IMR-90 (cell line): ENCODE data around the gene CCDC33. TPM values are rescaled to one million over a fixed set of nuclear protein-coding genes. Genes with fewer than 3 reads are reported as not detected.

ENCODE experiments used
- ATAC-seq: fragments of 200-7000 bp; cut with Tn5 transposase; 2 replicates; pipeline ENCODE4 v1.9.1; 2020; ENCODE audit warnings: low read depth, mild to moderate bottlenecking, moderate library complexity
- BruUV-seq: library from RNA; stranded (reverse); fragments of 400-500 nt; replicated peaks from 2 replicates; lab custom pipeline; 2021; lab: Mats Ljungman, UMichigan
- CTCF ChIA-PET: fragments of 300-600 bp; formaldehyde crosslinking; extraction: SDS; loops from one replicate; lab custom pipeline; 2021; ENCODE audit warnings: antibody characterized with exemption; lab: Yijun Ruan, JAX
- POLR2A ChIA-PET: fragments of 300-600 bp; sonication (Branson Sonifier 250); formaldehyde crosslinking; loops from one replicate; lab custom pipeline; 2022; ENCODE audit warnings: antibody characterized with exemption; ENCODE audit not compliant: unreplicated experiment; lab: Charles Lee
- DNase-seq: peaks from one replicate; pipeline ENCODE4 v3.0.0; 2013
- H2AFZ ChIP-seq: replicated peaks from 2 replicates; pipeline ENCODE3; 2013; ENCODE audit warnings: low read length, mild to moderate bottlenecking; ENCODE audit not compliant: poor library complexity
- H2AK5ac ChIP-seq: 2 replicates; pipeline ENCODE4 v1.6.1; 2013; ENCODE audit warnings: low read depth, low read length, inconsistent platforms
- H2AK9ac ChIP-seq: replicated peaks from 2 replicates; pipeline ENCODE3; 2013; ENCODE audit warnings: mild to moderate bottlenecking, low read depth, low read length, moderate library complexity; ENCODE audit not compliant: poor library complexity
- H2BK120ac ChIP-seq: 2 replicates; pipeline ENCODE4 v1.6.1; 2013; ENCODE audit warnings: low read depth, low read length, inconsistent platforms
- H2BK15ac ChIP-seq: 3 replicates; pipeline ENCODE4 v1.6.1; 2013; ENCODE audit warnings: low read depth, low read length, inconsistent platforms
- H2BK20ac ChIP-seq: 2 replicates; pipeline ENCODE4 v1.6.1; 2013; ENCODE audit warnings: low read depth, mild to moderate bottlenecking, inconsistent platforms, low read length, moderate library complexity
- H2BK5ac ChIP-seq: 2 replicates; pipeline ENCODE4 v1.6.1; 2013; ENCODE audit warnings: mild to moderate bottlenecking, low read depth, low read length, inconsistent platforms; ENCODE audit not compliant: poor library complexity, severe bottlenecking
- H3K14ac ChIP-seq: replicated peaks from 2 replicates; pipeline ENCODE4 v1.6.1; 2013; ENCODE audit warnings: low read depth, low read length, inconsistent platforms
- H3K18ac ChIP-seq: 2 replicates; pipeline ENCODE4 v1.6.1; 2013; ENCODE audit warnings: low read depth, low read length, control low read depth
- H3K23ac ChIP-seq: 2 replicates; pipeline ENCODE4 v1.6.1; 2013; ENCODE audit warnings: low read depth, low read length, inconsistent platforms
- H3K27ac ChIP-seq: 2 replicates; pipeline ENCODE4 v1.5.1; 2013; ENCODE audit warnings: mild to moderate bottlenecking, control low read depth, low read length; ENCODE audit not compliant: insufficient read depth
- H3K27me3 ChIP-seq: 2 replicates; pipeline ENCODE4 v1.6.1; 2013; ENCODE audit warnings: low read length; ENCODE audit not compliant: control insufficient read depth, insufficient read depth
- H3K36me3 ChIP-seq: 2 replicates; pipeline ENCODE4 v1.6.1; 2013; ENCODE audit warnings: low read length, mixed read lengths; ENCODE audit not compliant: control insufficient read depth, insufficient read depth
- H3K4ac ChIP-seq: 2 replicates; pipeline ENCODE4 v1.6.1; 2013; ENCODE audit warnings: low read depth, low read length, inconsistent platforms
- H3K4me1 ChIP-seq: 2 replicates; pipeline ENCODE4 v1.6.1; 2013; ENCODE audit warnings: low read length, mixed read lengths; ENCODE audit not compliant: control insufficient read depth, insufficient read depth
- H3K4me2 ChIP-seq: 2 replicates; pipeline ENCODE4 v1.6.1; 2013; ENCODE audit warnings: low read depth, mild to moderate bottlenecking, control low read depth, low read length, moderate library complexity
- H3K4me3 ChIP-seq: 2 replicates; pipeline ENCODE4 v1.5.1; 2013; ENCODE audit warnings: low read depth, mild to moderate bottlenecking, control low read depth, low read length, moderate library complexity; ENCODE audit not compliant: insufficient read depth
- H3K56ac ChIP-seq: 2 replicates; pipeline ENCODE4 v1.6.1; 2013; ENCODE audit warnings: low read length, inconsistent platforms; ENCODE audit not compliant: insufficient read depth; ENCODE audit errors: extremely low read depth
- H3K79me1 ChIP-seq, 2 experiments: 2 replicates each; pipeline ENCODE4 v1.6.1; 2013; ENCODE audit warnings: low read length in 2 of 2, inconsistent platforms in 1 of 2, low read depth in 1 of 2
- H3K9ac ChIP-seq: 2 replicates; pipeline ENCODE4 v1.6.1; 2013; ENCODE audit warnings: low read depth, low read length, control low read depth
- H3K9me1 ChIP-seq: 2 replicates; pipeline ENCODE4 v1.6.1; 2013; ENCODE audit warnings: low read length, inconsistent platforms; ENCODE audit not compliant: insufficient read depth
- H3K9me3 ChIP-seq: 2 replicates; pipeline ENCODE4 v1.6.1; 2013; ENCODE audit warnings: low read length; ENCODE audit not compliant: control insufficient read depth, insufficient read depth
- H4K20me1 ChIP-seq: 2 replicates; pipeline ENCODE4 v1.6.1; 2013; ENCODE audit warnings: low read length, inconsistent platforms; ENCODE audit not compliant: insufficient read depth
- H4K5ac ChIP-seq: 2 replicates; pipeline ENCODE4 v1.6.1; 2013; ENCODE audit warnings: mild to moderate bottlenecking, low read depth, low read length, control low read depth
- H4K8ac ChIP-seq, 2 experiments: 2 replicates each; pipeline ENCODE4 v1.6.1; 2013; ENCODE audit warnings: low read depth in 2 of 2, low read length in 2 of 2, control low read depth in 1 of 2, inconsistent platforms in 1 of 2
- H4K91ac ChIP-seq: 2 replicates; pipeline ENCODE4 v1.6.1; 2013; ENCODE audit warnings: low read depth, low read length, inconsistent platforms; ENCODE audit not compliant: insufficient read depth
- BHLHE40 ChIP-seq: fragments of 150-350 bp; IDR thresholded peaks from 2 replicates; pipeline ENCODE4 v1.6.1; 2016; ENCODE audit warnings: mild to moderate bottlenecking, low read depth, low read length
- CEBPB ChIP-seq: IDR thresholded peaks from 2 replicates; pipeline ENCODE4 v1.6.1; 2012; ENCODE audit warnings: low read depth, low read length, improper control_type of control experiment
- CHD1 ChIP-seq: IDR thresholded peaks from 2 replicates; pipeline ENCODE4 v1.6.1; 2012; ENCODE audit warnings: low read depth, low read length, improper control_type of control experiment
- CTCF ChIP-seq: conservative IDR thresholded peaks from 2 replicates; pipeline ENCODE4 v1.5.1; 2012; ENCODE audit warnings: mild to moderate bottlenecking, low read depth, low read length, improper control_type of control experiment
- ELK1 ChIP-seq: fragments of 150-350 bp; IDR thresholded peaks from 2 replicates; pipeline ENCODE4 v1.6.1; 2016; ENCODE audit warnings: low read depth, mild to moderate bottlenecking, low read length, moderate library complexity, borderline replicate concordance
- FOS ChIP-seq: fragments of 150-350 bp; IDR thresholded peaks from 2 replicates; pipeline ENCODE4 v1.6.1; 2016; ENCODE audit warnings: low read depth, low read length
- MAFK ChIP-seq: IDR thresholded peaks from 2 replicates; pipeline ENCODE4 v1.6.1; 2012; ENCODE audit warnings: low read depth, low read length, improper control_type of control experiment
- MAZ ChIP-seq: IDR thresholded peaks from 2 replicates; pipeline ENCODE4 v1.6.1; 2012; ENCODE audit warnings: low read depth, mild to moderate bottlenecking, low read length, improper control_type of control experiment, moderate library complexity, borderline replicate concordance
- MXI1 ChIP-seq: IDR thresholded peaks from 2 replicates; pipeline ENCODE4 v1.6.1; 2012; ENCODE audit warnings: low read depth, mild to moderate bottlenecking, low read length, moderate library complexity, borderline replicate concordance
- NFE2L2 ChIP-seq: fragments of 150-350 bp; IDR thresholded peaks from 2 replicates; pipeline ENCODE4 v1.6.1; 2016; ENCODE audit warnings: low read depth, mild to moderate bottlenecking, low read length
- POLR2A ChIP-seq: IDR thresholded peaks from 2 replicates; pipeline ENCODE4 v1.6.1; 2012; ENCODE audit warnings: mild to moderate bottlenecking, low read depth, low read length
- RAD21 ChIP-seq: IDR thresholded peaks from 2 replicates; pipeline ENCODE4 v1.6.1; 2012; ENCODE audit warnings: low read length, improper control_type of control experiment
- RCOR1 ChIP-seq: IDR thresholded peaks from 2 replicates; pipeline ENCODE4 v1.6.1; 2012; ENCODE audit warnings: mild to moderate bottlenecking, low read length, improper control_type of control experiment; ENCODE audit not compliant: insufficient replicate concordance
- RFX5 ChIP-seq: IDR thresholded peaks from 2 replicates; pipeline ENCODE4 v1.8.0; 2012; ENCODE audit warnings: low read depth, mild to moderate bottlenecking, low read length, moderate library complexity
- SMC3 ChIP-seq: fragments of 150-350 bp; IDR thresholded peaks from 2 replicates; pipeline ENCODE4 v1.6.1; 2016; ENCODE audit warnings: low read depth, mild to moderate bottlenecking, antibody characterized with exemption, low read length, moderate library complexity
- USF2 ChIP-seq: fragments of 150-350 bp; IDR thresholded peaks from 2 replicates; pipeline ENCODE4 v1.6.1; 2017; ENCODE audit warnings: mild to moderate bottlenecking, antibody characterized with exemption, low read length, low read depth
- WGBS, 2 experiments: methylation state at CpG; one replicate each; pipeline versions ENCODE4 v1.1.5 to v1.1.7; 2013; ENCODE audit warnings: missing lambda C conversion rate in 2 of 2; ENCODE audit not compliant: insufficient read length in 1 of 2; ENCODE audit errors: extremely low coverage in 2 of 2; 5-methylcytosine and 5-hydroxymethylcytosine counted together
- dilution Hi-C: fragments of 300-500 bp; cut with HindIII; formaldehyde crosslinking; loops from one replicate; pipeline ENCODE4 v1.14.3; 2018; ENCODE audit warnings: low sequenced_read_pairs; ENCODE audit not compliant: unreplicated experiment
- in situ Hi-C: fragments of 300-500 bp; cut with MboI; formaldehyde crosslinking; loops from 3 replicates; pipeline ENCODE4 v1.14.3; 2019; ENCODE audit warnings: low sequenced_read_pairs, inconsistent platforms, mixed read lengths
- intact Hi-C: fragments of 100-400 bp; cut with micrococcal nuclease; formaldehyde crosslinking; loops from 2 replicates; pipeline ENCODE4 v1.10.0; 2022
- polyA plus RNA-seq, 3 experiments: library from polyadenylated mRNA; depleted of rRNA; stranded (reverse); fragments of >200 nt; gene quantifications; 2 replicates each; pipeline ENCODE4 v1.2.3, GENCODE V29; 2012; ENCODE audit warnings: low replicate concordance in 1 of 3
- total RNA-seq: library from RNA; depleted of rRNA; stranded (reverse); fragments of >200 nt; gene quantifications from 2 replicates; pipeline ENCODE4 v1.2.3, GENCODE V29; 2012

The CCDC33 gene
- total and polyA plus RNA-seq, 2 of the 4 experiments (the other 2 are of a cell fraction), result not detected

GRCh38 chr15:74316141-74316540 lies 80.0 kb downstream of the CCDC33 start:
- POLR2A ChIA-PET, result no interaction called here
- CTCF ChIA-PET, result no interaction called here
- Histone ChIP-seq H2AK9ac (no peak overlapping the region), H3K4me3 (no peak overlapping the region), H3K56ac (no peak overlapping the region), H3K9me3 (no peaks in the 10 kb centered on the region), H3K23ac (no peak overlapping the region), H2BK5ac (no peak overlapping the region), H3K14ac (no peak overlapping the region), H4K5ac (no peak overlapping the region), H4K91ac (no peak overlapping the region), H3K9me1 (no peaks in the 10 kb centered on the region; the same call in 1 of the 2 replicates), H4K20me1 (no peaks in the 10 kb centered on the region), H2AFZ (no peak overlapping the region), H3K27me3 (peaks cover 18% of the 10 kb centered on the region), H2AK5ac (no peak overlapping the region), H3K9ac (no peak overlapping the region), H3K79me1 (no peaks in the 10 kb centered on the region), H3K4ac (no peak overlapping the region; the same call in 1 of the 2 replicates), H3K36me3 (no peaks in the 10 kb centered on the region), H3K18ac (no peak overlapping the region), H3K4me1 (peaks cover 15% of the 10 kb centered on the region; the same call in 1 of the 2 replicates), H2BK20ac (no peak overlapping the region), H4K8ac (no peak overlapping the region), H2BK120ac (no peak overlapping the region), H2BK15ac (no peak overlapping the region), H3K4me2 (no peak overlapping the region), H3K27ac (no peak overlapping the region)
- intact Hi-C loops, result no loop called here
- no peak for DNase-seq
- in situ Hi-C loops, result loop anchor here (5.0 kb wide), 1 partner anchor 339 kb away; no protein-coding TSS in a partner anchor
- TF ChIP-seq MXI1 (no peak), RCOR1 (no peak), USF2 (no peak), NFE2L2 (no peak), RAD21 (no peak), CEBPB (no peak), POLR2A (no peak), RFX5 (no peak), CTCF (no peak), FOS (no peak), CHD1 (no peak), MAZ (no peak), ELK1 (no peak), MAFK (no peak), BHLHE40 (no peak), SMC3 (no peak)
- dilution Hi-C loops, result no loop called here
- no TSS peak for BruUV-seq
- WGBS, 2 experiments, result 31% methylated on average over 3 of the region's 13 CpGs; no CpG with 5 or more reads in 1 of the 2 experiments
- no peak for ATAC-seq
